Measurements from ENCODE around the gene PTPA.
A peak's percentile ranks its signal among the peaks of the same experiment; 100 is the strongest.

- TF ChIP-seq CTCF (IDR thresholded peaks at IDR 0.05) (peak in 1 of 12 donors; percentile 15), POLR2A (IDR thresholded peaks at IDR 0.05) (no peak)
Observed at GRCh38 chr9:129176701-129177442, 65.7 kb downstream of the PTPA start.

Data from heart left ventricle (tissue), 13 donors.